T47D (cell line): ENCODE data around the gene FUT8.
"Not testable (repeated sequence)": the region's sequence is repeated elsewhere in the genome, so short reads cannot be mapped to it uniquely, and the experiment has no call there.

Experiments
- DNase-seq, 2 experiments: peaks; one replicate each; pipeline versions ENCODE4 v3.0.0 to v3.0.0-alpha.2; 2011 to 2012; ENCODE audit warnings: low read depth in 1 of 2, low spot score in 1 of 2
- JUND ChIP-seq: IDR thresholded peaks from 2 replicates; pipeline ENCODE4 v1.6.1; 2012; ENCODE audit warnings: low read depth
- in situ Hi-C: cut with HindIII; loops from 2 replicates; pipeline ENCODE4 v1.10.0; 2016; ENCODE audit warnings: low sequenced_read_pairs, low pct_unique_long_range_greater_than_20kb

The FUT8 gene

DNA sequence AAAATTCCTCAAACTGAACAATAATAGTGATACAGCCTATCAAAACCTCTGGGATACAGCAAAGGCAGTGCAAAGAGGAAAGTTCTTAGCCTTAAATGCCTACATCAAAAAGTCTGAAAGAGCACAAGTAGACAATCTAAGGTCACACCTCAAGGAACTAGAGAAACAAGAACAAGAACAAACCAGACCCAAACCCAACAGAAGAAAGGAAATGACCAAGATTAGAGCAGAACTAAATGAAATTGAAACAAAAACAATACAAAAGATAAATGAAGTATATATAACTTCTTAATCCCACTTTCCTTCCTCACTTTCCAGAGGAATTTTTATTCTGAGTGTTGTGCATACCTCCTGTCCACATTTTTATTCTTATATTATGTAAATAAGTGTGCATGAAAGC lies 192.0 kb downstream of the FUT8 start:
- in situ Hi-C loops, result no loop called here
- no peak for TF ChIP-seq JUND
- DNase-seq, result no peak

DNA sequence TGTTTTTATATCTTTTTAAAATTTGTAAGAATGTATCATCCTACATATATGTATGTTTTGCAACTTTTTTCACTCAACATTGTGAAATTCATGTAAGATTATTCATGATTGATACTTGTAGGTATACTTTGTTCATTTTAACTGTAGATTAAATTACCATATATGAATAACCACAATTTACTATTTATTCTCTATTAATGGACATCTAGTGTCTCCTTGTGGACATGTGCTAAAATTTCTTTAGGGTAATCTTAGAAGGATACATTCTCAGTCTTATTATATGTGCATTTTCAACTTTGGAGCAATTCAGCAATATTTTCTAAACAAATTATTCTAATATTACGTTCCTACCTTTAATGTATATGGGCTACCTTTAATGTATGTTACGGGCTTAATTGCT lies 192.4 kb downstream of the FUT8 start:
- TF ChIP-seq JUND, result no peak
- peak in 1 of 2 experiments; percentile 48 for DNase-seq
- in situ Hi-C loops, result no loop called here

DNA sequence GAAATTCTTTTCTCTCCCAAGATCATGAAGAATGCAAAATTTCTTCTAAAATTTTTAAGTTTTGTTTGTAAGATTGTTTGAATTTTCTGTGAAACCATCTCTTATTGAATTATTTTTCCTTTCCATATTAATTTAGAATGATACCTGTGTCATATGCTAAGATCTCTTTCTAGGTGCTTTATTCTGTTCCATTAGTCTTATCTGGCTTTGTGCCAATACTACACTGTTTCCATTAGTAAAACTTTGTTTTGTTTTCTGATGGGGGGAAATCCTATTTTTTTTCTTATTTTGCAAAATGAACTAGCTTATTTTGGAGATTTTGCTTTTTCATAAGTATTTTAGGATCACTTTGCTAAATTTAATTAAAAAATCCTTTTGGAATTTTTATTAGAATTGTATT lies 193.9 kb downstream of the FUT8 start:
- in situ Hi-C loops, result no loop called here
- DNase-seq, result no peak
- no peak for TF ChIP-seq JUND

DNA sequence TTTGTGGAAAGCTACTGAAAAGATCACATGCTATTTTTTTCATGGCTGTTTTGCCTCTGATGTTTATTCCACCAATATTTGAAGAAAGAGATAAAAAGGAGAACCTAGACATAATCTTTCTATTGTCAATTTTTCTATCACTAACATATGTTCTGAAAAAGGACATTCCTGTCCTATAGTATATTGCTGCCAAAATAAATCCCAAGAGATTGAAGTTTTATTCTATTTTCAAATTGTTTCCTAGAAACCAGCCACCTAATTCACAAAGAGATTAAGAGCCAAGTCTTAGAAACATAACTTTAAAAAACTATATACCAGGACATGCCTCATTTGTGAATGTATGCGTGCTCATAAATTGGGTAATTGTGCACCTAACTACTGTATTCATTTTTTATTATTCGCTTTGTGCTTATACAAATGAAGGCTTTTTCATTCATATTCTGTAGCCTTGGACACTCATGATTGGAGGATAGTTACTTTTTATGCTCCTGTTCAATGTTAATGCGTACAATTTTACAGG lies 200.7 kb downstream of the FUT8 start:
- no peak for DNase-seq
- in situ Hi-C loops, result no loop called here
- no peak for TF ChIP-seq JUND

DNA sequence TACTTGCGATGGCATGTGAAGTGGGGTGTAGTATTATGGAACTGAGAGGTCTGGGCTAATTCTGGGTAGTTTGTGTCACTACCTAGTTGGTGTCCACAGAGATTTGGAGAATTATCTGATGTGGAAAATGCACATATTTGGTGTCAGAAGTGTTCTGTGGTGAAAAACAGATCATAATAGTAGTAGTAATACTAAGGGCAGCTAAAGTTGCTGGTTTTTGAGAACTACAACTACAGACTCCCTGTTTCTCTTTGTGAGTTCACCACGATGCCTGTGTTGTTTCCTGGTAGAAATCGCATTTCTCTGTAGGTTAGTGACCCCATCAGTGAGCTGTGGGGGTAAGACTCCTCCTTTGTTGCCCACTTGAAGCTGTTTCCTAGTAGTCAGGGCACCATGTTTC lies 206.5 kb downstream of the FUT8 start:
- DNase-seq, result no peak
- in situ Hi-C loops, result no loop called here
- no peak for TF ChIP-seq JUND

DNA sequence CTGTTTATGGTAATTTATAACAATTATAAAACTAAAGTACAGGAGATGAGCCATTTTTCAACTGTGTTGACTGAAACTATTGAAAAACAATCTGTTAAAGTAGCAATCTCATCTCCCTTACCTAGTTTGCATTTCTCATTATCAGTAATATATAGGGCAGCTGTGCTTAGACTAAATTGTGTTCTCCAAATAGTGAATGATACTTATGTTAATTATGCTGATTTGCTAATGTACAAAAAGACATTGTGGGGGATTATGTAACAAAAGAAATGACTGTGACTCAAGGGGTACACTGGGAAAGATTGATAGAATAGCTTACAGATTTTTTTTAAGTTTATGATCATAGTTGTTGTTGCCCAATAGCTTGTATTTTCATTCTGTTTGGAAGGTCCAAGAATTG lies 207.7 kb downstream of the FUT8 start:
- in situ Hi-C loops, result no loop called here
- DNase-seq, result no peak
- TF ChIP-seq JUND, result no peak

DNA sequence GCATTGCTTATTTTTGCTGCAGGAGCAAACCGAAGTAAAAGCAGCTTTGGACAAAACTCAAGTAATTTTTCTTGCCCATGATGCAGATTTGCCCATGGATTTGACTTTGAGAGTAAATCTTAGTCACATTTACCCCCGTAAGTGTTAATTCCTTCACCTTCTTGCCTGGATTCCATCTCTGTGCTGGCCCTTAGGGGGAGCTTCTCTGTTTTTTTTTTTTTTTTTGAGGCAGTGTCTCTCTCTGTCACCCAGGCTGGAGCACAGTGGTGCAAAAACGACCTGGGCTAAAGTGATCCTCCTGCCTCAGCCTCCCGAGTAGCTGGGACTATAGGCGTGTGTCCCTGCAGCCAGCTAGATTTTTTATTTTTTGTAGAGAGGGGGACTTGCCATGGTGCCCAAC lies 210.2 kb downstream of the FUT8 start:
- in situ Hi-C loops, result no loop called here
- TF ChIP-seq JUND, result no peak
- DNase-seq, result no peak

DNA sequence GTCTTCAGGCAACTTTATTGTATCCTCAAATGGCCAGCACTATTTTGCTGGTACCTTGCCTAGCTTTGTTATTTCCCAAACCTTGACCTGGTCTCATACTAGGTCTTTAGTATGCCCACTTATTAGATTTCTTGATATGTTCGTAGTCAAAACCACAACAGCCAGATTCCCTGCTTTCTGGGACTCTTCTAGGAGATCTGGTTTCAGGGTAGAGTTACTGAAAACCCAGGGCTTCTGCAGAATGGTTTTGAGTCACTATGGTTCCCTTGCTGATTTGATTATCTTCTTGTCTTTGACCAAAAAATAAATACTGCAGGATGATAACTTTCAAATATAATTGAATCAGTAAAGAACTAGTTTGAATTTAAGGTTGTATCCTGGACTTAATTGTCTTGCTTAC lies 211.2 kb downstream of the FUT8 start:
- no peak for DNase-seq
- no peak for TF ChIP-seq JUND
- in situ Hi-C loops, result no loop called here

DNA sequence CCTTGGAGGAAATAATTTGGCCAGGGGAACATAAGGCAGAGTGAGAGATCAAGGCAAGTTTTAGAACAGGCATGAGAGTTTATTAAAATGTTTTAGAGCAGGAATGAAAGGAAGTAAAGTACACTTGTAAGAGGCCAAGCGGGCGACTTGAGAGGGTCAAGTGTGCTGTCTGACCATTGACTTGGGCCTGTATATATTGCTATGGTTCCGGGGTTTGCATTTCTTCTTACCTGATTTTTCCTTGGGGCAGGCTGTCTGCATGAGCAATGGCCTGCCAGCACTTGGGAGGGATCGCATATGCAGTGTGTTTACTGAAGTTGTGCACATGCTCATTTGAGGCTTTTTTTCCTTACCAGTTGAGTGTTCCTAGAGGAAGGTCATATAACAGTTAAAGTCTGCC lies 214.8 kb downstream of the FUT8 start:
- no peak for TF ChIP-seq JUND
- in situ Hi-C loops, result no loop called here
- no peak for DNase-seq

DNA sequence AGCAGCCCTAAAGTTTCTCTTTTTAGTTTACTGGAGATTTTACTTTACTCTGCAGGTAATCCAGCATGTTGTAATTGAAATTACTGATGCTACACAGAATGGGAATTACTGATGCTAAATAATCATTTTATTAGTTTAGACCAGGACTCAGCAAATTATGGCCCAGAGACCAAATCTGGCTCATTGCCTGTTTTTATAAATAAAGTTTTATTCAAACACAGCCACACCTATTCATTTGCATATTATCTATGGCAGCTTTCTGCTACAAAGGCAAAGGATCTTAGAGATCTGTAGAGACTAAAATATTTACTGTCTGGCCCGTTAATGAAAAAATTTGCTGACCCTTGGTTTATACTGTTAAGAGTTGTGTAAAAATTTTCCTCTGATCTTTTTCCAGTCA lies 216.1 kb downstream of the FUT8 start:
- no peak for TF ChIP-seq JUND
- in situ Hi-C loops, result no loop called here
- no peak for DNase-seq

DNA sequence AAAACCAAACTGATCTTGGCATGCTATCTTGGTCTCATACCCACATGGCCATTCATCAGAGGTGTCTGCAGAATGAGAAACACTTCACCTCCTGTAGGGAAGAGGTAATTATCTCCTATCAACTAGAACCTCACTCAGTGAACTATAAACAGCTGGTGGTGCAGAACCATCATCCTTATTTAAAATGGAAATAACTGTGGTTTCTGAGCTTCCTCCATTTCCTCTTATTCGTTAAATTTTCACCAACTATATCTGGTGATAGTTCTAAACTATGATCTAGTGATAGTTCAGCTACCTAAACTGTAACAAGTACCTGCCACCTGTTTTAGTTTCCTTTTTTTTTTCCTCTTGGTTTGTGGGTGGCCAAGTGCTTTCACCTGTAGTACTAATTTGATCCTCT lies 218.5 kb downstream of the FUT8 start:
- in situ Hi-C loops, result no loop called here
- no peak for DNase-seq
- no peak for TF ChIP-seq JUND

DNA sequence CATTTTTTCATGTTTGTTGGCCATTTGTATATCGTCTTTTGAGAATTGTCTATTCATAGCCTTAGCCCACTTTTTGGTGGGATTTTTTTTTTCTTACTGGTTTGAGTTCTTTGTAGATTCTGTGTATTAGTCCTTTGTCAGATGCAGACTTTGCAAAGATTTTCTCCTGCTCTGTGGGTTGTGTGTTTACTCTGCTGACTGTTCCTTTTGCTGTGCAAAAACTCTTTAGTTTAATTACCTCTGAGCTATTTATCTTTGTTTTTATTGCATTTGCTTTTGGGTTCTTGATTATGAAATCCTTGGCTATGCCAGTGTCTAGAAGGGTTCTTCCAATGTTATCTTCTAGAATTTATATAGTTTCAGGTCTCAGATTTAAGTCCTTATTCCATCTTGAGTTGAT lies 220.0 kb downstream of the FUT8 start:
- TF ChIP-seq JUND, result no peak
- no peak for DNase-seq

DNA sequence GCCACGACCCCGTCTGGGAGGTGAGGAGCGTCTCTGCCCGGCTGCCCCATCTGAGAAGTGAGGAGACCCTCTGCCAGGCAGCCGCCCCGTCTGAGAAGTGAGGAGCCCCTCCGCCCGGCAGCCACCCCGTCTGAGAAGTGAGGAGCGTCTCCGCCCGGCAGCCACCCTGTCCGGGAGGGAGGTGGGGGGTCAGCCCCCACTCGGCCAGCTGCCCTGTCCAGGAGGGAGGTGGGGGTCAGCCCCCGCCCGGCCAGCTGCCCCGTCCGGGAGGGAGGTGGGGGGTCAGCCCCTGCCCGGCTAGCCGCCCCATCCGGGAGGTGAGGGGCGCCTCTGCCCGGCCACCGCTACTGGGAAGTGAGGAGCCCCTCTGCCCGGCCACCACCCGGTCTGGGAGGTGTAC lies 221.1 kb downstream of the FUT8 start:
- DNase-seq, in situ Hi-C loops: not testable (repeated sequence)

More for the DNA sequence above, 220.0 kb downstream of the FUT8 start:
- in situ Hi-C loops, result no loop called here

DNA sequence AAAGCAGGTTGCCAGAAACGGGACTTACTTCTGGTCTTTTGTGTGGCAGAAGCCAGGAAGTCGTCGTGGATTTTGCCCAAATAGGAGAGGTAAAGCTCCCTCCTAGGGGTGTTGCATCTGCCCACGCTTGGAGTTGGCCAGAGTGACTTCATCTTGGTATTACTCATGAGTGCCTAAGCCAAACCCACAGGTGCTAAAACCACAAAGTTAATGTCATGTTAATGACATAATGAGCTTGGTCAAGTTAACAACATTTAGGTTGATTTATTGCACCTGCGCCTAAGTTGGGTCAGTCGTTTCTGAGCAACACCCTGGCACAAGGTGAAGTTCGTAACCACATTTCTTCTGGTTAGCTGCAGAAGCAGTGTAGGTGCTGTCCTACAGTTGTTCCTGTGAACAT lies 225.2 kb downstream of the FUT8 start:
- TF ChIP-seq JUND, result no peak
- in situ Hi-C loops, result no loop called here
- no peak for DNase-seq
